GM12878 (cell line): ENCODE data around the gene GNRHR. TPM values are rescaled to one million over a fixed set of nuclear protein-coding genes. Genes with fewer than 3 reads are reported as not detected.

Experiments used
- ATAC-seq: fragments of 200-7000 bp; cut with Tn5 transposase; 3 replicates; pipeline ENCODE4 v1.9.1; 2020; ENCODE audit warnings: mild to moderate bottlenecking, moderate library complexity
- Bru-seq: library from RNA; stranded (reverse); fragments of 400-500 nt; gene quantifications from one replicate; lab custom pipeline; 2021; lab: Mats Ljungman, UMichigan
- BruChase-seq, 2 experiments: library from RNA; stranded (reverse); fragments of 400-500 nt; gene quantifications; one replicate each; lab custom pipeline; 2021; lab: Mats Ljungman, UMichigan
- BruUV-seq: library from RNA; stranded (reverse); fragments of 400-500 nt; replicated peaks from 2 replicates; lab custom pipeline; 2021; lab: Mats Ljungman, UMichigan
- CTCF ChIA-PET: fragments of 300-600 bp; sonication (Branson Sonifier 250); formaldehyde crosslinking; extraction: SDS; loops from one replicate; lab custom pipeline; 2021; ENCODE audit warnings: inconsistent platforms; lab: Yijun Ruan, JAX
- POLR2A ChIA-PET: fragments of 350-600 bp; formaldehyde crosslinking; extraction: SDS; loops from one replicate; lab custom pipeline; 2021; ENCODE audit warnings: inconsistent platforms; lab: Charles Lee
- RAD21 ChIA-PET: fragments of 300-600 bp; sonication (Branson Sonifier 250); formaldehyde crosslinking; loops from one replicate; lab custom pipeline; 2023; ENCODE audit warnings: antibody characterized with exemption; ENCODE audit not compliant: unreplicated experiment; lab: Charles Lee
- SMC1A ChIA-PET: fragments of 300-600 bp; sonication (Branson Sonifier 250); formaldehyde crosslinking; loops from one replicate; lab custom pipeline; 2023; ENCODE audit not compliant: unreplicated experiment, uncharacterized antibody; lab: Charles Lee
- DNase-seq: peaks from one replicate; pipeline ENCODE4 v3.0.0-alpha.2; 2011; ENCODE audit warnings: low read depth, low spot score
- FAIRE-seq: peaks from 3 replicates; lab custom pipeline; 2011; peaks lifted over from hg19 to GRCh38; lab: Jason Lieb, UNC
- H2AFZ ChIP-seq: 2 replicates; pipeline ENCODE4 v1.6.0; 2011; ENCODE audit warnings: low read depth, low read length, control low read depth; ENCODE audit not compliant: control insufficient read depth
- H3K27ac ChIP-seq: 2 replicates; pipeline ENCODE4 v1.5.1; 2011; ENCODE audit warnings: control low read depth; ENCODE audit not compliant: control insufficient read depth, insufficient read depth
- H3K27me3 ChIP-seq, 2 experiments: replicated peaks in 1 of 2; 2 replicates each; pipeline versions ENCODE4 v1.6.0 to v1.6.1; 2011; ENCODE audit warnings: low read length in 1 of 2; ENCODE audit not compliant: control insufficient read depth in 2 of 2, insufficient read depth in 2 of 2
- H3K36me3 ChIP-seq, 2 experiments: 2 replicates each; pipeline ENCODE4 v1.5.1; 2011; ENCODE audit warnings: low read length in 1 of 2; ENCODE audit not compliant: control insufficient read depth in 2 of 2, insufficient read depth in 2 of 2
- H3K4me1 ChIP-seq: 2 replicates; pipeline ENCODE4 v1.6.1; 2011; ENCODE audit warnings: mild to moderate bottlenecking, low read length, moderate library complexity, mixed read lengths; ENCODE audit not compliant: control insufficient read depth, insufficient read depth
- H3K4me2 ChIP-seq: 2 replicates; pipeline ENCODE4 v1.6.0; 2011; ENCODE audit warnings: control low read depth; ENCODE audit not compliant: control insufficient read depth, insufficient read depth
- H3K4me3 ChIP-seq: fragments of 200-600 bp; sonication (generic); 2 replicates; pipeline ENCODE4 v1.5.1; 2016
- H3K79me2 ChIP-seq: 2 replicates; pipeline ENCODE4 v1.6.0; 2011; ENCODE audit warnings: low read length; ENCODE audit not compliant: control insufficient read depth, insufficient read depth
- H3K9ac ChIP-seq: 2 replicates; pipeline ENCODE4 v1.8.0; 2011; ENCODE audit warnings: low read length, control low read depth, mixed read lengths; ENCODE audit not compliant: control insufficient read depth, insufficient read depth
- H3K9me3 ChIP-seq: replicated peaks from 3 replicates; pipeline ENCODE4 v1.5.1; 2011; ENCODE audit warnings: mild to moderate bottlenecking, low read length; ENCODE audit not compliant: control insufficient read depth, insufficient read depth
- H4K20me1 ChIP-seq: 2 replicates; pipeline ENCODE4 v1.6.0; 2011; ENCODE audit not compliant: control insufficient read depth, insufficient read depth
- BCL3 ChIP-seq: IDR thresholded peaks from 2 replicates; pipeline ENCODE4 v1.6.1; 2011; ENCODE audit warnings: borderline replicate concordance, low read depth, mild to moderate bottlenecking, moderate library complexity, low read length; ENCODE audit not compliant: insufficient read depth, poor library complexity, severe bottlenecking
- CBFB ChIP-seq: IDR thresholded peaks from 2 replicates; pipeline ENCODE4 v1.6.1; 2016; ENCODE audit warnings: antibody characterized with exemption, low read depth
- CEBPB ChIP-seq, 2 experiments: fragments of 150-350 bp in 1 of 2; IDR thresholded peaks; 2 replicates each; pipeline ENCODE4 v1.6.1; 2012 to 2014; ENCODE audit warnings: low read depth in 2 of 2, low read length in 2 of 2, borderline replicate concordance in 1 of 2, inconsistent platforms in 1 of 2
- NFIC ChIP-seq: IDR thresholded peaks from 2 replicates; pipeline ENCODE4 v1.6.1; 2012; ENCODE audit warnings: low read depth, mild to moderate bottlenecking, inconsistent platforms, low read length, moderate library complexity
- NFXL1 ChIP-seq: fragments of 450-650 bp; IDR thresholded peaks from 2 replicates; pipeline ENCODE4 v1.6.1; 2017; ENCODE audit warnings: antibody characterized with exemption, mild to moderate bottlenecking, borderline replicate concordance
- SREBF2 ChIP-seq: IDR thresholded peaks from 2 replicates; pipeline ENCODE4 v1.6.1; 2012; ENCODE audit warnings: mild to moderate bottlenecking, low read length
- SUPT20H ChIP-seq: IDR thresholded peaks from 2 replicates; pipeline ENCODE4 v1.6.1; 2011; ENCODE audit warnings: low read depth, mild to moderate bottlenecking, low read length, moderate library complexity, borderline replicate concordance; ENCODE audit not compliant: control insufficient read depth
- WGBS: methylation state at CpG from one replicate; pipeline ENCODE4 v1.1.6; 2016; ENCODE audit warnings: low lambda C conversion rate; ENCODE audit not compliant: insufficient replicate concordance, insufficient coverage; ENCODE audit errors: missing lambda C conversion rate; 5-methylcytosine and 5-hydroxymethylcytosine counted together
- in situ Hi-C: fragments of 300-500 bp; cut with MboI; formaldehyde crosslinking; loops from 9 replicates; pipeline ENCODE4 v1.14.3; 2018; ENCODE audit warnings: mixed read lengths
- intact Hi-C: fragments of 100-400 bp; cut with micrococcal nuclease; formaldehyde crosslinking; loops from one replicate; pipeline ENCODE4 v1.14.2; 2022; ENCODE audit not compliant: unreplicated experiment
- long read RNA-seq, 2 experiments: library from polyadenylated mRNA; unstranded; transcript quantifications; one replicate each; pipeline ENCODE4 v2.0.0, GENCODE V29; 2019 to 2020
- polyA minus RNA-seq, 3 experiments: library from RNA; depleted of rRNA, polyadenylated mRNA; stranded (reverse); fragments of >200 nt; gene quantifications; 2 replicates each; pipeline ENCODE4 v1.2.3, GENCODE V29; 2011
- polyA plus RNA-seq, 11 experiments: library from polyadenylated mRNA; depleted of rRNA in 4 of 11; unstranded in 6 of 11; stranded (reverse) in 5 of 11; fragments of >200 nt; fragmentation: Nextera tagmentation in 4 of 11; fragmentation: Illumina TruSeq in 1 of 11; extraction: Ambion mirVana in 4 of 11; extraction: Trizol in 1 of 11; gene quantifications; 1 replicate in 1 of 11; 2 replicates in 10 of 11; pipeline versions ENCODE4 v1.2.1 to v1.2.3, GENCODE V29; 2011 to 2016; ENCODE audit warnings: inconsistent platforms in 2 of 11, missing spikeins in 2 of 11, low read depth in 1 of 11
- total RNA-seq, 4 experiments: library from RNA; depleted of rRNA in 3 of 4; stranded (reverse); fragments of >200 nt in 3 of 4; fragmentation: Illumina TruSeq in 1 of 4; extraction: Trizol in 1 of 4; gene quantifications; 2 replicates each; pipeline versions ENCODE4 v1.2.1 to v1.2.3, GENCODE V29; 2013 to 2021
- TF ChIP-seq, protein P1 (sequence below): fragments of 450-650 bp; IDR thresholded peaks from 2 replicates; pipeline ENCODE4 v1.6.1; 2014; ENCODE audit warnings: mild to moderate bottlenecking
- TF ChIP-seq, protein P2 (sequence below): fragments of 450-650 bp; IDR thresholded peaks from 2 replicates; pipeline ENCODE4 v1.6.1; 2018; ENCODE audit warnings: mild to moderate bottlenecking, low read depth, moderate library complexity; ENCODE audit not compliant: partially characterized antibody
- TF ChIP-seq, protein P3 (sequence below): fragments of 450-650 bp; IDR thresholded peaks from 2 replicates; pipeline ENCODE4 v1.6.1; 2016; ENCODE audit warnings: mild to moderate bottlenecking

Gene GNRHR, protein sequence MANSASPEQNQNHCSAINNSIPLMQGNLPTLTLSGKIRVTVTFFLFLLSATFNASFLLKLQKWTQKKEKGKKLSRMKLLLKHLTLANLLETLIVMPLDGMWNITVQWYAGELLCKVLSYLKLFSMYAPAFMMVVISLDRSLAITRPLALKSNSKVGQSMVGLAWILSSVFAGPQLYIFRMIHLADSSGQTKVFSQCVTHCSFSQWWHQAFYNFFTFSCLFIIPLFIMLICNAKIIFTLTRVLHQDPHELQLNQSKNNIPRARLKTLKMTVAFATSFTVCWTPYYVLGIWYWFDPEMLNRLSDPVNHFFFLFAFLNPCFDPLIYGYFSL
- not detected in 2 replicates for total RNA-seq (2013; cell fraction: nucleolus; rRNA removed)
- total RNA-seq (2014; rRNA removed) (not detected in 2 replicates), total RNA-seq (2014; rRNA removed; fragmentation: Illumina TruSeq; extraction: Trizol) (not detected in 2 replicates), total RNA-seq (2021) (not detected in 2 replicates), polyA plus RNA-seq (2011; rRNA removed) (not detected in 2 replicates), polyA plus RNA-seq (2014; fragmentation: Illumina TruSeq; extraction: Trizol) (not detected in 2 replicates), polyA plus RNA-seq (2014; fragmentation: Nextera tagmentation; extraction: Ambion mirVana) (under 1 TPM; 0.02 to 0.08 TPM), polyA plus RNA-seq (2014; rRNA removed) (not detected in 2 replicates), polyA plus RNA-seq (2016; fragmentation: Nextera tagmentation; extraction: Ambion mirVana) (under 1 TPM in 1 of 2 experiments, not detected in 1; 0.12 TPM), polyA minus RNA-seq (2011; rRNA and poly(A)+ RNA removed) (not detected in 2 replicates), Bru-seq, nascent RNA (not detected), BruChase-seq, experiment 1, labeled RNA remaining after a 6-hour chase (not detected), BruChase-seq, experiment 2, labeled RNA remaining after a 2-hour chase (not detected)
- not detected for polyA plus RNA-seq (2011; ENCODE audit: low read depth)
- polyA plus RNA-seq (2011; cell fraction: cytosol; rRNA removed) = not detected in 2 replicates
- polyA plus RNA-seq (2011; cell fraction: nucleus; rRNA removed) = not detected in 2 replicates
- polyA plus RNA-seq (2012) = 0.12 and 0.15 TPM in 2 replicates
- polyA minus RNA-seq (2011; cell fraction: cytosol; rRNA and poly(A)+ RNA removed) = not detected in 2 replicates
- polyA minus RNA-seq (2011; cell fraction: nucleus; rRNA and poly(A)+ RNA removed) = not detected in 2 replicates
- long read RNA-seq, experiment 1 = 0 reads
- long read RNA-seq, experiment 2, partial matches to known transcripts = 0 of 1 reads
- long read RNA-seq, experiment 2, other reads (novel, unspliced or antisense) = 1 of 1 reads

DNA sequence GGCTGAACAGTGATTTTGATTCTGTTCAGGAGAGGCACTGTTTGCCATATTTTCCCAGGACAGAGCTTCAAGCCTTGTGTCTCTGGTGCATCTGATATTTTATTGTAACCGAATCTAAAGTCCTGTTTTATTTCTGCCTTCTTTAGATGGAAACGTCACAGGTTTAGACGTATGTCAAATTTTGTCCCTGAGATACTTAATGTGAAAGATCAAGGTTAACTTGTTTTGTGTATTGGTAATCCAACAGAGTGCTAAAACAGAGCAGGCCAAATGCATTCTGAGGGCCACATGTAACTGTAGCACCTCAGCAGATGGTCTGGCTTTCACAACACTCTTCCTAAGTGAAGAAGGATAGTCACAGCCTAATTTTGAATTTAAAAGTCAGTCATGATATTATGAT, at the start of gene GNRHR:
Gene GNRHR, minus strand, starts transcription at position 101 of the 400 bp plus-strand sequence. Its CDS starts 53 bp downstream, at position 48.
- CTCF ChIA-PET = no interaction called here
- H2AFZ ChIP-seq = no peak within 1 kb of the TSS
- FAIRE-seq = no peak

More for the DNA sequence above, at the start of gene GNRHR:
- no peaks in the 10 kb centered on the region for H3K9me3 ChIP-seq
- no peaks in the 10 kb centered on the region for H4K20me1 ChIP-seq
- H3K4me3 ChIP-seq = no peak within 1 kb of the TSS
- no peaks in the 10 kb centered on the region for H3K4me1 ChIP-seq
- no peaks in the 10 kb centered on the region for H3K36me3 ChIP-seq
- no peaks in the 10 kb centered on the region for H3K27me3 ChIP-seq
- intact Hi-C loops (no loop called here), in situ Hi-C loops (no loop called here)
- RAD21 ChIA-PET = no interaction called here
- TF ChIP-seq SUPT20H (no peak), BCL3 (no peak), NFIC (no peak), SREBF2 (no peak), CBFB (no peak), NFXL1 (no peak), CEBPB (IDR thresholded peaks at IDR 0.05; ENCODE audit: borderline replicate concordance in 1 of 2, low read depth in 2 of 2, low read length in 2 of 2) (no peak)
- TF ChIP-seq, protein P1, sequence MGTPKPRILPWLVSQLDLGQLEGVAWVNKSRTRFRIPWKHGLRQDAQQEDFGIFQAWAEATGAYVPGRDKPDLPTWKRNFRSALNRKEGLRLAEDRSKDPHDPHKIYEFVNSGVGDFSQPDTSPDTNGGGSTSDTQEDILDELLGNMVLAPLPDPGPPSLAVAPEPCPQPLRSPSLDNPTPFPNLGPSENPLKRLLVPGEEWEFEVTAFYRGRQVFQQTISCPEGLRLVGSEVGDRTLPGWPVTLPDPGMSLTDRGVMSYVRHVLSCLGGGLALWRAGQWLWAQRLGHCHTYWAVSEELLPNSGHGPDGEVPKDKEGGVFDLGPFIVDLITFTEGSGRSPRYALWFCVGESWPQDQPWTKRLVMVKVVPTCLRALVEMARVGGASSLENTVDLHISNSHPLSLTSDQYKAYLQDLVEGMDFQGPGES = no peak
- TF ChIP-seq, protein P2, sequence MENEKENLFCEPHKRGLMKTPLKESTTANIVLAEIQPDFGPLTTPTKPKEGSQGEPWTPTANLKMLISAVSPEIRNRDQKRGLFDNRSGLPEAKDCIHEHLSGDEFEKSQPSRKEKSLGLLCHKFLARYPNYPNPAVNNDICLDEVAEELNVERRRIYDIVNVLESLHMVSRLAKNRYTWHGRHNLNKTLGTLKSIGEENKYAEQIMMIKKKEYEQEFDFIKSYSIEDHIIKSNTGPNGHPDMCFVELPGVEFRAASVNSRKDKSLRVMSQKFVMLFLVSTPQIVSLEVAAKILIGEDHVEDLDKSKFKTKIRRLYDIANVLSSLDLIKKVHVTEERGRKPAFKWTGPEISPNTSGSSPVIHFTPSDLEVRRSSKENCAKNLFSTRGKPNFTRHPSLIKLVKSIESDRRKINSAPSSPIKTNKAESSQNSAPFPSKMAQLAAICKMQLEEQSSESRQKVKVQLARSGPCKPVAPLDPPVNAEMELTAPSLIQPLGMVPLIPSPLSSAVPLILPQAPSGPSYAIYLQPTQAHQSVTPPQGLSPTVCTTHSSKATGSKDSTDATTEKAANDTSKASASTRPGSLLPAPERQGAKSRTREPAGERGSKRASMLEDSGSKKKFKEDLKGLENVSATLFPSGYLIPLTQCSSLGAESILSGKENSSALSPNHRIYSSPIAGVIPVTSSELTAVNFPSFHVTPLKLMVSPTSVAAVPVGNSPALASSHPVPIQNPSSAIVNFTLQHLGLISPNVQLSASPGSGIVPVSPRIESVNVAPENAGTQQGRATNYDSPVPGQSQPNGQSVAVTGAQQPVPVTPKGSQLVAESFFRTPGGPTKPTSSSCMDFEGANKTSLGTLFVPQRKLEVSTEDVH = no peak
- TF ChIP-seq, protein P3, sequence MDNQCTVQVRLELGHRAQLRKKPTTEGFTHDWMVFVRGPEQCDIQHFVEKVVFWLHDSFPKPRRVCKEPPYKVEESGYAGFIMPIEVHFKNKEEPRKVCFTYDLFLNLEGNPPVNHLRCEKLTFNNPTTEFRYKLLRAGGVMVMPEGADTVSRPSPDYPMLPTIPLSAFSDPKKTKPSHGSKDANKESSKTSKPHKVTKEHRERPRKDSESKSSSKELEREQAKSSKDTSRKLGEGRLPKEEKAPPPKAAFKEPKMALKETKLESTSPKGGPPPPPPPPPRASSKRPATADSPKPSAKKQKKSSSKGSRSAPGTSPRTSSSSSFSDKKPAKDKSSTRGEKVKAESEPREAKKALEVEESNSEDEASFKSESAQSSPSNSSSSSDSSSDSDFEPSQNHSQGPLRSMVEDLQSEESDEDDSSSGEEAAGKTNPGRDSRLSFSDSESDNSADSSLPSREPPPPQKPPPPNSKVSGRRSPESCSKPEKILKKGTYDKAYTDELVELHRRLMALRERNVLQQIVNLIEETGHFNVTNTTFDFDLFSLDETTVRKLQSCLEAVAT = no peak
- TF ChIP-seq, all 136 proteins: peak for 0
- BruUV-seq = no TSS peak
- ChIA-PET POLR2A (no interaction called here), SMC1A (interaction anchor here (0.6 to 1.7 kb wide), 5 partner anchors 15 to 219 kb away, joined by 3 to 4 read pairs (median 3); no protein-coding TSS in a partner anchor)
- Histone ChIP-seq H3K4me2 (no peak within 1 kb of the TSS), H3K9ac (no peak within 1 kb of the TSS), H3K27ac (no peak within 1 kb of the TSS), H3K79me2 (no peaks in the 10 kb centered on the region)
- DNase-seq (no peak), ATAC-seq (no peak)
- 100% methylated on average over 3 of the region's 3 CpGs for WGBS
